Fibroblast of the aortic adventitia (primary cell): ENCODE measurements around the gene MRPL40. TPM values are rescaled to one million over a fixed set of nuclear protein-coding genes. Genes with fewer than 3 reads are reported as not detected.
"Not testable (repeated sequence)": the region's sequence is repeated elsewhere in the genome, so short reads cannot be mapped to it uniquely, and the experiment has no call there.

ENCODE experiments used
- DNase-seq: peaks from one replicate; pipeline ENCODE4 v3.0.0-alpha.2; 2010; ENCODE audit warnings: low read depth
- H3K4me3 ChIP-seq: 2 replicates; pipeline ENCODE4 v1.5.1; 2011; ENCODE audit warnings: low read depth, mild to moderate bottlenecking, control low read depth, low read length, moderate library complexity
- total RNA-seq: library from RNA; depleted of rRNA; stranded (reverse); fragments of >200 nt; gene quantifications from 2 replicates; pipeline ENCODE4 v1.2.3, GENCODE V29; 2012; ENCODE audit warnings: low replicate concordance
- TF ChIP-seq, protein P1 (sequence below): IDR thresholded peaks from 2 replicates; pipeline ENCODE4 v1.5.1; 2011; ENCODE audit warnings: mild to moderate bottlenecking, low read length, control low read depth, inconsistent platforms; ENCODE audit not compliant: insufficient read depth

MRPL40 gene
- total RNA-seq, 1 donor = 41.8 TPM

DNA sequence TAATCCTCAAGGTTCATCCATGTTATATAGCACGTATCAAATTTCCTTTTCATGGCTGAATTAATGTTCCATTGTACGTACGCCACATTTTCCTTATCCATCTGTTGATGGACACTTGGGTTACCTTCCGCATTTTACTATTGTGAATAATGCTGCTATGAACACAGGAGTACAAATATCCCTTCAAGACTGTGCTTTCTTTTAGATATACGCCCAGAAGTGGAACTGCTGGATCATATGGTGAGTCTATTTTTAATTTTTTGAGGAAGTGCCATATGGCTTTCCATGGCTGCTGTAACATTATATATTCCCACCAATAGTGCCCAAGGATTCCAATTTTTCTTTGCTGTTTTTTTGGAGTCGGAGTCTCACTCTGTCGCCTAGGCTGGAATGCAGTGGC is 6.0 kb downstream of the MRPL40 start:
- TF ChIP-seq, protein P1, sequence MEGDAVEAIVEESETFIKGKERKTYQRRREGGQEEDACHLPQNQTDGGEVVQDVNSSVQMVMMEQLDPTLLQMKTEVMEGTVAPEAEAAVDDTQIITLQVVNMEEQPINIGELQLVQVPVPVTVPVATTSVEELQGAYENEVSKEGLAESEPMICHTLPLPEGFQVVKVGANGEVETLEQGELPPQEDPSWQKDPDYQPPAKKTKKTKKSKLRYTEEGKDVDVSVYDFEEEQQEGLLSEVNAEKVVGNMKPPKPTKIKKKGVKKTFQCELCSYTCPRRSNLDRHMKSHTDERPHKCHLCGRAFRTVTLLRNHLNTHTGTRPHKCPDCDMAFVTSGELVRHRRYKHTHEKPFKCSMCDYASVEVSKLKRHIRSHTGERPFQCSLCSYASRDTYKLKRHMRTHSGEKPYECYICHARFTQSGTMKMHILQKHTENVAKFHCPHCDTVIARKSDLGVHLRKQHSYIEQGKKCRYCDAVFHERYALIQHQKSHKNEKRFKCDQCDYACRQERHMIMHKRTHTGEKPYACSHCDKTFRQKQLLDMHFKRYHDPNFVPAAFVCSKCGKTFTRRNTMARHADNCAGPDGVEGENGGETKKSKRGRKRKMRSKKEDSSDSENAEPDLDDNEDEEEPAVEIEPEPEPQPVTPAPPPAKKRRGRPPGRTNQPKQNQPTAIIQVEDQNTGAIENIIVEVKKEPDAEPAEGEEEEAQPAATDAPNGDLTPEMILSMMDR = no peak
- no peak overlapping the region for H3K4me3 ChIP-seq
- no peak for DNase-seq

GRCh38 chr22:19440411-19441195 is 8.3 kb downstream of the MRPL40 start:
- no peak for DNase-seq
- TF ChIP-seq, protein P1 = no peak
- no peak overlapping the region for H3K4me3 ChIP-seq

DNA sequence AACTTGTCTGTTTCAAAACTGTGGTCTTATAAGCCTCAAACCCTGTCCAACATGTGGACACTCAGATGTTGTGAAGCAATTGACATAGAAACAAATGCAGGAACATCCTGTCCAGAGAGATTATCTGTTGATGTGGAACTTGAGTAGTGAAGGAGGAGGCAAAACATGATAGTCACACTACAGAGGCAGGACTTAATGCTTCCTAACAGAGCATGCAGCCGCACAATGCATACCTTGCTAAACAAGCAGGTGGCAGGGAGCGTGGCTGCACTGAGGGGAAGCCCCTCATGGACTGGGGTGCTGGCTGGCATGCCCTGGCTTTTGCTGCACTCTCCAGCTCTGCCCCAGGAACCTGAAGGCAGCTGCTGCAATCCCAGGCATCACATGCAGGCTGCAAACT is 9.8 kb downstream of the MRPL40 start:
- TF ChIP-seq, protein P1 = no peak
- no peak for DNase-seq
- H3K4me3 ChIP-seq = no peak overlapping the region

GRCh38 chr22:19443544-19444211 is 11.3 kb downstream of the MRPL40 start:
- TF ChIP-seq, protein P1 = no peak
- DNase-seq = no peak
- no peak overlapping the region for H3K4me3 ChIP-seq

DNA sequence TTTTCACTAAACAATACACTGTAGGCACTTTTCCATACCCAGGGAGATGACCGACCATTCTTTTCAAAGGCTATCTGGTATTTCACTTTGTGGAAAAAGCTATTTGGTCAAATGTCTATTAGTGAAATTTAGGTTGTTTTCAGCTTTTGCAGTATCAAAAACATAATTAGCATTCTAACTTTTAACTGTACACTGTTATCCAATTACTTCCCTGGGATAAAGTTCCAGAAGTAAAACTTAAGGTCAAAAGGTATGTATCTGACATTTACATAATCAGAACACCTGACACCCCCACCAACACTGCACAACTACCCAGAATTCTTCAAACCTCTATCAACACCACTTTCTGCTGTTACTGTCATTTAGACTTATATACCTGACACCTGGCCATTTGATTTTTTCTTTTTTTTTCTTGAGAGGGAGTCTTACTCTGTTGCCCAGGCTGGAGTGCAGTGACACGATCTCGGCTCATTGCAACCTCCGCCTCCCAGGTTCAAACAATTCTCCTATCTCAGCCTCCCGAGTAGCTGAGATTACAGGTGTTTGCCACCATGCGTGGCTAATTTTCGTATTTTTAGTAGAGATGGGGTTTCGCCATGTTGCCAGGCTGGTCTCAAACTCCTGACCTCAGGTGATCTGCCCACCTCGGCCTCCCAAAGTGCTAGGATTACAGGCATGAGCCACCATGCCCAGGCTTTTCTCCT is 13.1 kb downstream of the MRPL40 start:
- DNase-seq, H3K4me3 ChIP-seq: not testable (repeated sequence)

DNA sequence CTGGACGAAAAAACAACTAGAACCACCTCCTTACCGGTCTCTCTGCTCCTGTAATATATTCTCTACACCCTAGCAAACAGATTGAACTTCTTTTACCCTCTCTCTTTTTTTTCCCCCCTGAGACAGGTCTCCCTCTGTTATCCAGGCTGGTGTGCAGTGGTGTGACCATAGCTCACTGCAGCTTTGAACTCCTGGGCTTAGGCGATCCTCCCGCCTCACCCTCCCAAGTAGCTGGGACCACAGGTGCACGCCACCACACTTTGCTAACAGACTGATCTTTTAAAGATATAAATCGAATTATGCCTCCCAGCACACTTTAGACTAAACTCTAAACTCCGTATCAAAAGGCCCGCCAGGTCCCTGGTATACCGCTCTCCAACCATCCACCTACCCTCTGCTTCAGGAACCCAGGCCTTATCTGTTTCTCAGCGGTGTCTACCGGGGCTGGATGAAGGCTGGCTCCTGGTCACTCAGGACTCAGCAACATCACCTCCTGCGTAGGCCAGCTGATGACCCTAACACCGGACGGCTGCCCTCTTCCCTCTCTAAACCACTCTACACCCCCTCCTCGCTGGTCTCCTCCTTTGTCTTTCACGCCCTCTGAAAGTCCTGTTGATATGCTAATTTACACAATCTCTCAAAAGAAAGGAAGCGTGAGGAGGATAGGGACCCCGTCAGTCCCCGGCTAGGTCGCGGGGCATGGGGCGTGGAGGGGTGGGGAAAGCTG is 14.4 kb downstream of the MRPL40 start:
- DNase-seq = no peak
- peak overlapping the region; percentile 82 for H3K4me3 ChIP-seq
- TF ChIP-seq, protein P1 = no peak
